HL-60/S4 treated with phorbol 12-myristate 13-acetate at 8.2 ng/mL for 4 days and 3 days (cell line): Measurements from ENCODE around the gene ITPKC.
"Not testable (repeated sequence)": the region's sequence is repeated elsewhere in the genome, so short reads cannot be mapped to it uniquely, and the experiment has no call there.

Experiments
- in situ Hi-C: fragments of 300-500 bp; cut with MboI; formaldehyde crosslinking; loops from 2 replicates; pipeline ENCODE4 v1.15.0; 2022; ENCODE audit warnings: low sequenced_read_pairs

Gene ITPKC

GRCh38 chr19:40713939-40714338 lies 3.0 kb upstream of the ITPKC start:
- in situ Hi-C loops = no loop called here

- in situ Hi-C loops = no loop called here
Observed at GRCh38 chr19:40714441-40715299, 2.2 kb upstream of the ITPKC start.

GRCh38 chr19:40716031-40716481 lies 856 bp upstream of the ITPKC start:
- in situ Hi-C loops = no loop called here

- in situ Hi-C loops = no loop called here
Observed at GRCh38 chr19:40717325-40717879, 490 bp downstream of the ITPKC start.

- in situ Hi-C loops = no loop called here
Observed at GRCh38 chr19:40717880-40718773, 1.2 kb downstream of the ITPKC start.

- in situ Hi-C loops = no loop called here
Observed at GRCh38 chr19:40718774-40719391, 2.0 kb downstream of the ITPKC start.

- in situ Hi-C loops = no loop called here
Observed at GRCh38 chr19:40719414-40719894, 2.5 kb downstream of the ITPKC start.

GRCh38 chr19:40721140-40721486 lies 4.2 kb downstream of the ITPKC start:
- in situ Hi-C loops = no loop called here

- in situ Hi-C loops = no loop called here
Observed at GRCh38 chr19:40721936-40722661, 5.2 kb downstream of the ITPKC start.

GRCh38 chr19:40723661-40724254 lies 6.8 kb downstream of the ITPKC start:
- in situ Hi-C loops = no loop called here

GRCh38 chr19:40724315-40724714 lies 7.4 kb downstream of the ITPKC start:
- in situ Hi-C loops = no loop called here

GRCh38 chr19:40724855-40725254 lies 7.9 kb downstream of the ITPKC start:
- in situ Hi-C loops = no loop called here

- in situ Hi-C loops = no loop called here
Observed at GRCh38 chr19:40726279-40726678, 9.4 kb downstream of the ITPKC start.

GRCh38 chr19:40730065-40730464 lies 13.2 kb downstream of the ITPKC start:
- in situ Hi-C loops = not testable (repeated sequence)

GRCh38 chr19:40732304-40732703 lies 15.4 kb downstream of the ITPKC start:
- in situ Hi-C loops = not testable (repeated sequence)

GRCh38 chr19:40733149-40733548 lies 16.2 kb downstream of the ITPKC start:
- in situ Hi-C loops = no loop called here

- in situ Hi-C loops = no loop called here
Observed at GRCh38 chr19:40735013-40735771, 18.3 kb downstream of the ITPKC start.

- in situ Hi-C loops = no loop called here
Observed at GRCh38 chr19:40736661-40737060, 19.7 kb downstream of the ITPKC start.

- in situ Hi-C loops = no loop called here
Observed at GRCh38 chr19:40737102-40737644, 20.3 kb downstream of the ITPKC start.
